HFFc6 (cell line): ENCODE data around the gene EPDR1. TPM values are rescaled to one million over a fixed set of nuclear protein-coding genes. Genes with fewer than 3 reads are reported as not detected.

ENCODE experiments used
- DNase-seq: peaks from one replicate; pipeline ENCODE4 v3.0.0-alpha.2; 2018
- H3K27ac Mint-ChIP-seq: 2 replicates; pipeline ENCODE4 v1.8.0; 2020; ENCODE audit warnings: mild to moderate bottlenecking, mixed read lengths
- H3K27me3 Mint-ChIP-seq: 2 replicates; pipeline ENCODE4 v1.8.0; 2021; ENCODE audit warnings: mild to moderate bottlenecking, moderate library complexity, mixed read lengths; ENCODE audit not compliant: insufficient read depth
- H3K36me3 Mint-ChIP-seq: 2 replicates; pipeline ENCODE4 v1.8.0; 2021; ENCODE audit warnings: low read depth, mixed read lengths
- H3K4me1 Mint-ChIP-seq: 2 replicates; pipeline ENCODE4 v1.8.0; 2020; ENCODE audit warnings: low read depth, mixed read lengths
- H3K4me3 Mint-ChIP-seq: 2 replicates; pipeline ENCODE4 v1.8.0; 2020; ENCODE audit warnings: mild to moderate bottlenecking, moderate library complexity, mixed read lengths
- H3K9me3 Mint-ChIP-seq: 2 replicates; pipeline ENCODE4 v1.8.0; 2020; ENCODE audit warnings: mild to moderate bottlenecking, mixed read lengths
- CTCF ChIP-seq: fragments of 200-600 bp; sonication (generic); IDR thresholded peaks from 2 replicates; pipeline ENCODE4 v1.5.0; 2021; ENCODE audit warnings: antibody characterized with exemption, mild to moderate bottlenecking
- total RNA-seq, 6 experiments: library from RNA; stranded (reverse); fragmentation: NEBNext Ultra II Directional; extraction: Animal tissue kit (Norgen Biotek cat#: 25700); gene quantifications; 2 replicates in 1 of 6; 3 replicates in 5 of 6; pipeline ENCODE4 v1.2.3, GENCODE V29; 2021

The EPDR1 gene
- total RNA-seq, 6 experiments from 2014 or later, result not detected

GRCh38 chr7:37956791-37957190, 36.4 kb downstream of the EPDR1 start:
- Mint-ChIP-seq H3K27ac (no peak overlapping the region), H3K4me3 (no peak overlapping the region), H3K27me3 (no peaks in the 10 kb centered on the region; the same call in none of the 2 replicates), H3K4me1 (no peaks in the 10 kb centered on the region), H3K36me3 (no peaks in the 10 kb centered on the region), H3K9me3 (peaks cover 44% of the 10 kb centered on the region)
- DNase-seq, result no peak
- TF ChIP-seq CTCF, result no peak

- H3K36me3 Mint-ChIP-seq, result no peaks in the 10 kb centered on the region
- no peak overlapping the region for H3K27ac Mint-ChIP-seq
- H3K4me1 Mint-ChIP-seq, result no peaks in the 10 kb centered on the region
- no peak overlapping the region for H3K4me3 Mint-ChIP-seq
- no peak for DNase-seq
- no peaks in the 10 kb centered on the region; the same call in none of the 2 replicates for H3K27me3 Mint-ChIP-seq
- peaks cover 44% of the 10 kb centered on the region for H3K9me3 Mint-ChIP-seq
- TF ChIP-seq CTCF, result no peak
These were observed 37.0 kb downstream of the EPDR1 start for GRCh38 chr7:37957221-37957970.

GRCh38 chr7:37960483-37960882, 40.0 kb downstream of the EPDR1 start:
- Mint-ChIP-seq H3K4me1 (no peaks in the 10 kb centered on the region), H3K4me3 (no peak overlapping the region), H3K9me3 (peaks cover 57% of the 10 kb centered on the region), H3K27ac (no peak overlapping the region), H3K27me3 (no peaks in the 10 kb centered on the region), H3K36me3 (no peaks in the 10 kb centered on the region)
- no peak for DNase-seq
- TF ChIP-seq CTCF, result no peak

GRCh38 chr7:37961251-37961650, 40.8 kb downstream of the EPDR1 start:
- DNase-seq, result no peak
- Mint-ChIP-seq H3K9me3 (peaks cover 54% of the 10 kb centered on the region), H3K36me3 (no peaks in the 10 kb centered on the region), H3K27ac (no peak overlapping the region), H3K4me1 (no peaks in the 10 kb centered on the region), H3K27me3 (no peaks in the 10 kb centered on the region), H3K4me3 (no peak overlapping the region)
- TF ChIP-seq CTCF, result no peak

GRCh38 chr7:37964196-37964595, 43.8 kb downstream of the EPDR1 start:
- Mint-ChIP-seq H3K27ac (no peak overlapping the region), H3K4me1 (no peaks in the 10 kb centered on the region), H3K9me3 (peaks cover 47% of the 10 kb centered on the region), H3K27me3 (no peaks in the 10 kb centered on the region), H3K4me3 (no peak overlapping the region), H3K36me3 (0 out of 2 replicates have a peak, but pooled peaks cover 6% of the 10 kb centered on the region)
- no peak for DNase-seq
- TF ChIP-seq CTCF, result no peak
